NCI-H1092 treated with DMSO at 0.1 percent for 48 hours (cell line): ENCODE data around the gene IL32.

Experiments used
- DNase-seq: peaks from one replicate; lab custom pipeline; 2025; lab: John Stamatoyannopoulos, UW

The IL32 gene

DNA sequence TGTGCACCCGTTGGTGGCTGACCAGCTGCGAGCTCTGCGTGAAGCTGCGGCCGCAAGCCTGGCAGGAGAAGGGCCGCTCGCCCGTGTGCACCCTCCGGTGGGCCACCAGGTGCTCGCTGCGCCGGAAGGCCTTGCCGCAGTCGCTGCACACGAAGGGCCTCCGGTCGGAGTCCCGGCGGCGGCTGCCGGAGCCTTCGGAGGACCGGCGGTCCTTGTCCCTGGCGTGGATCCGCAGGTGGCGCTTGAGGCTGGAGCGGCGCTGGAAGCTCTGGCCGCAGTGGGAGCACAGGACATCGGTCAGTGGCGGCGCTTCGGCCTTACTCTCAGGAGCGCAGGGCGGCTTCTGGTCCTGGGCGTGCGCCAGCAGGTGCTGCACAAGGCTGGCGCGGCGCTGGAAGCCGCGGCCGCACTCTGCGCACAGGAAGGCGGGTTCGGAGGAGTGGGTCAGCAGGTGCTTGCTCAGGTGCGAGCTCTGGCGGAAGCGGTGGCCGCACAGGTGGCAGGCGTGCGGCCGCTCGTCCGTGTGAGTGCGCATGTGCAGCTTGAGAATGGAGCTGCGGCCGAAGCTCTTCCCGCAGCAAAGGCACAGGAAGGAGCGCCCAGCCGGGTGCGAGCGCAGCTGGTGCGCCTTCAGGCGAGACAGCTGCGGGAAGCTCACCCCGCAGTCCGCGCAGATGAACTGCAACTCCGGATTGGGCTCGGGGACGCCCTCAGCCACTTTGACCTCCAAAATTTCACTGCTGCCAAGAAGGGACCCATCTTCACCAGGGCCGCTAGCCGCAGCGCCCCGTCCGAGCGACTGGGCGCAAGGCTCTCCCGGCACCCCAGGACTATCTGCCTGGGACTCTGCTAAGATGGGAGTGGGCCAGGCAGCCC lies 24.5 kb downstream of the IL32 start:
- DNase-seq, result peak; percentile 32

DNA sequence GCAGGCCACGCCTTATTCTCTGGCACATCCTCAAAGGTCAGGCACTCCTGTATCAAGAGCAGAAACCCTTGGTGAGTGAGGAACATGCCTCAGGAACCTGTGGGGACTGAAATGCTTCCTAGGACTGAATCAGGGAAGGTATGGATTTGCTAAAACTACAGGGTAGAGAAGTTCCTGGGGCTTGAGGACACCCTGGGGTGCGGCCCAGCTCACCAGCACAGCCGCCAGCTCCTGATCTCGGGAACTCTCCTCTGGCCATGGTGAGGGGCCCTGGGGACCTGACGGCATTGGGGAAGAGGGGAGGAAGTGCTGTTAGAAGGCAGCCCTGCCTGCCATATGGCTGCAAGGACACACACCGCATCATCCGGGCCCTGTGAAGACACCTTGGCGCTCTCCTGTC lies 26.1 kb downstream of the IL32 start:
- DNase-seq, result no peak

DNA sequence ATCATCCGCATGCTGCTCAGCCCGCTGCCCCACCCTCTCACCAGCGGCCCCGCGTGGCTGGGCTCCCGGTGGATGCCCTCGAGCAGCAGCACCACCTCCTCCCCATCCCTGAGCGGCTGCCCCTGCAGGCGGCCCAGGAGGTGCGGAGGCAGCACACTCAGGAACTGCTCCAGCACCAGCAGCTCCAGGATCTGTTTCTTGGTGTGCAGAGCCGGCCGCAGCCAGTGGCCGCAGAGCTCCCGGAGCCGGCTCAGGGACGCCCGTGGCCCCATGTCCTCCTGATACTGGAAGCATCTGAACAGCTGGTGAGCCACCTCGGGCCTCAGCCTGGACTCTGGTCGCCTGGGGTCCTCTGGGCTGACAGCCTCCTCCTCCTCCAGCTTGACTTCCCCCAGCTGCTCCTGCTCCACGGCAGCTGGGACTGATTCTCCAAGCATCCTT lies 27.1 kb downstream of the IL32 start:
- no peak for DNase-seq

DNA sequence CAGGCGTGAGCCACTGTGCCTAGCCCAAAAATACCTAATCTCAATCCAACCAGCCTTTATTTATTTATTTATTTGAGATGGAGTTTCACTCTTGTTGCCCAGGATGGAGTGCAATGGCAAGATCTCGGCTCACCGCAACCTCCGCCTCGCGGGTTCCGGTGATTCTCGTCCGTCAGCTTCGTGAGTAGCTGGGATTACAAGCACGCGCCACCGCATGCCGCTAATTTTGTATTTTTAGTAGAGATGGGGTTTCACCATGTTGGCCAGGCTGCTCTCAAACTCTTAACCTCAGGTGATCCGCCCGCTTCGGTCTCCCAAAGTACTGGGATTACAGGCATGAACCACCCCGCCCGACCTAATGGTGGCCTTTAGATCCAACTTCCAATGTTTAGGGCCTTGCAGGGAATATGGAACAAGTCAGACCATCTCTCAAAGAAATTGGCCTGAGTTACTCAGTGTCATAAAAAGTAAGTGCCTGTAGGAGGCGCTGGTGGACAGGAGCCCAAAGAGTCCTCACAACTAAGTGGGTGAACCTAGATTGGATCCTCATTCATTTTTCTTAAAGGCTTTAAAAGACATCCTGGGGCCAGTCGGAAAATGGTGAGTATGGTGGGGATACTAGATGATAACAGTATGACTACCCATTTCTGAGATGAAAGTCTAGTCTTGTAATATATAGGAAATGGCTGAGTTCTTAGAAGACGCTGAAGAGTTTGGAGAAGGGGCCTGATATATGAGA lies 29.0 kb downstream of the IL32 start:
- DNase-seq, result peak; percentile 35

GRCh38 chr16:3095869-3096268 lies 30.4 kb downstream of the IL32 start:
- DNase-seq, result no peak

DNA sequence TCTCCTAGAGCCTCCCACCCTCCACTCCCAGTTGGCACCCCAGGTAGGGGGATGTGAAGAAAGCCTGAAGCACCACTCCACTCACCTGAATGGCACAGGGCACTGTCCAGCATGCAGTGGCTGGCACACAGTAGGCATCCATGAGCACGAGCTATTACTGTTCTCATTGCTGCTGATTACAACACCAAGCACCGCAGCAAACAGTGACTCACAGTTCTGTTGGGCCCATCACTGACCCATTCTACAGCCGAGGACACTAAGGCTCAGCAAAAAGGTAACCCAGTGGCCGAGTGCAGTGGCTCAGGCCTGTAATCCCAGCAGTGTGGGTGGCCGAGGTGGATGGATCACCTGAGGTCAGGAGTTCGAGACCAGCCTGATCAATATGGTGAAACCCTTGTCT lies 30.9 kb downstream of the IL32 start:
- DNase-seq, result no peak

- no peak for DNase-seq
Observed at GRCh38 chr16:3097266-3097665, 31.8 kb downstream of the IL32 start.

DNA sequence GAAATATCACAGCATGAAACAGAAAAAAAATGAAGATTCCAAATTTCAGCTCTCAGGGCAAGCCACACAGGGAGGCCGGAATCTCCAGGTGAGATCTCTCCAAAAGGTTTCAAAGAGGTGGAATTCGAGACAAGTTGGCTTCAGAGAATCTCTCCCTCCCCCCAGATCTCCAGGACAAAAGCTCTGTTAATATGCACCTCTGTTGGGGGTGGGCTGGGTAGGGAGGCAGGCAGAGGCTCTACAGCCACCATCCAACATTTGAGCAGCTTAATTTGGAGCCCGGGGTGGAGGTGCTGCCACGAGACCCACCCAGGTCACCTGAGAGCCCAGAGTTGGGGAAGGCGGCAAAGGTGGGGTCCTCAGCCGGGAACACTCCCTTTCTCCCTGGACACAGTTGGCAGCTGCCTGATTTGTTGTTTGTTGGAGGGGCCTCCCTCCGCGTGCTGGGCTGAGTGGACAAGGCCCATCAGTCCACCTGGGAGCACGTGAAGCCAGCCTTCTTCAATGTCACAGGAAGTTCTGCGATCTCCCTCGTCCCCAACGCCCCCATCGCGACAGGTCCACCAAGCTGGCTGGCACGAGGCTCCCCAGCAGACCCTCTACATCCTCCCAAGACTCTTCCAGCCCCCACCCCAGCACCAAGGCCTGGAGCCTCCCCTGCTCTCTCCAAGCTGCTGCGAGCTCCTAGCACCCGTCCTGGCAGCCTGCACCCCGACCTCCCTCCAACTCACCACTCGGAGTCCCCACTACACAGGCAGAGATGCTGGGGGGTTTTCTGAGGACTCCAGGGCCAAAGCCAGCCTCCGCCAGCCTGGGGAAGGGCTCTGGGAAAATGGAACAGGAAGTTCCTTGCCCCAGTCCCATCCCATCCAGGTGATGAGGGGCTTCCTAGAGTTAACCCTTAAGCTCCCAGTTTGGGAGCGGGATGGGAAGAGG lies 33.3 kb downstream of the IL32 start, which contains the start of gene ZSCAN10:
Gene ZSCAN10 (minus strand): TSS at position 836 of the 936 bp plus-strand sequence. CDS start 6,357 bp downstream, outside the sequence.
- no peak for DNase-seq

DNA sequence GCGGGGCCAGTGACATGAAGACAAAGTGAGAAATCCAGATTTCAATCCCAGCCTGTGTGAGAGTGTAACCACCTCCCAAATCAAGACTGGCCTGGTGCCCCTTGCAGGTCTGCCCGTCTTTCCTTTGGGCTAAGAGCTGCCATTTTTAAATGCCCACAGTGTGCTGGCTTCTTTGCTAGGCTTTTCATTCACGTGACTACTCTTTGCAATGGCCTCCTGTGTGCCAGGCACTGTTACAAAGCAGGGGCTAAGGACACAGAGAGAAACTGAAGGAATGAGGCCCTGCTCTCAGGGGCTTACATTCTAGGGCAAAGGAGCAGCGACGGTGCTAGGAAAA lies 33.9 kb downstream of the IL32 start:
- no peak for DNase-seq

GRCh38 chr16:3099732-3100499 lies 34.5 kb downstream of the IL32 start:
- peak; percentile 63 for DNase-seq

GRCh38 chr16:3101018-3101840 lies 35.8 kb downstream of the IL32 start:
- peak; percentile 9 for DNase-seq

GRCh38 chr16:3101841-3102470 lies 36.5 kb downstream of the IL32 start:
- DNase-seq, result no peak

DNA sequence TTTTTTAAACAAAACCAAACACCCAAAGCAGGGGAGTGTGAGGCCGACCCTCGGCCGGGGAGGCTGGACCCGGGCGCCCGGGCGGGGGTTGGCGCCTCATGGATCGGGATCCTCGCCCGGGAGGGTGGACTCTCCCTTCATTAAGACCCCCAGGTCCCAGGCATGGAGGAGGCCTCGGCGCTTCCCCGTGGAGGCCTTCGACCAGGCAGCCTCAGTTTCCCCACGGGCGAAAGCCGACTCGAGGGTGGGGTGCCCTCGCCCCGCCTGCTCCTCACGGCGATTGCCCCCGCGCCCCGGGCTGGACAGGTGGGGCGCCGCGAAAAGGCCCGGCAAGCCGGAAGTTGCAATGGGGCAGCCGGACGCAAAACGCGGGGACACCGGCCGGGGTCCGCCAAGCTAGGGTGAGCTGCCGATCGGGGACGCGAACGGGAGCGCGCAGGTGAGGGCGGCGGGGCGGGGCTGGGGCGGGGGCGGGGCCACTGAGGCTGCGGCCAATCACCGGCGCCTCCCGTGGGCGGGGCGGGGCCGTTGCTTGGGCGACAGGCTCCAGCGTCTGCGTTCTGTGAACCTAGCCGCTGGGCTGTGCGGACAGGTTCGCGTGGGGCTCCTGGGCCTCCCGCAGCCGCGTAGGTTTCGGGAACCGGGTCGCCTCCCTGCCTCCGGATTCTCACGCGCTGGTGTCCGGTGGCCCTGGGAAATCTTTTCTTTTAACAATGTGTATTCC lies 40.9 kb downstream of the IL32 start:
- peak; percentile 90 for DNase-seq

- DNase-seq, result peak; percentile 83
Observed at GRCh38 chr16:3112058-3112880, 46.8 kb downstream of the IL32 start, which contains the start of gene ZNF205. Gene ZNF205, plus strand, starts transcription at chr16:3112586. Its CDS starts 845 bp downstream, at chr16:3113431.

- DNase-seq, result no peak
Observed at GRCh38 chr16:3112881-3113574, 47.6 kb downstream of the IL32 start.

DNA sequence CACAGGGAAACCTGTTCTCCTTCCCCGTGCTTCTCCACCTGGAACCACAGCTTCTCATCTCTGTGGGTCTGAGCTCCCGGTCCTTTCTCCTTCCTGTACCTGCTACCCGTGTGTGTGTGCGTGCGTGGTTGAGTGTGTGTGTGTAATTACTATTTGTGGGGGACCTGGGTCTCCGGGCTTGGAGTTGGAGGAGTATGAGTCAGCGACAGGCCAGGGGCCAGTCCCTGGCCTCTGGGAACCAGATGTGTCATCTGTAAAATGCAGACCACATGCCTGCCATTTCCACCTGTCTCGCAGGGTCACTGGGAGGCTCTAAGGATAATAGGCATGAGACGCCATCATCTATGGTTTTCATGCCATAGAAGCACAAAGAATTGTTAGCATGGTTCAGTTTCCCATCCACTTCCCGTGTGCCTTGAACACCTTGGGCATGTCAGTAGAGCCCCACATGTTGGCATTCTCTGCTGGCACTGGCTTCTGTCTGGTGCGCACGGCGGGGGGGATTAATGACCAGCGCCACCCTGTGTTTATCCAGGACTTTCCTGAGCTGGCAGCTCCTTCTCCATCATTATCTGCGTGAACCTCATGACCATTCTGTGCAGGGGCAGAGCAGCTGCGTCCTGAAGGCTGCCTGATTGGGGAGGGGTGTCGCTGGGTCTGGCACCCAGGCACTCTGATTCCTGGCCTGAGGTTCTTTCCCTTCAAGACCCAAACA lies 48.5 kb downstream of the IL32 start:
- no peak for DNase-seq

- no peak for DNase-seq
Observed at GRCh38 chr16:3115003-3115402, 49.6 kb downstream of the IL32 start.
